ENCODE measurements around the gene EFCAB11. TPM values are rescaled to one million over a fixed set of nuclear protein-coding genes. Genes with fewer than 3 reads are reported as not detected.

Gene EFCAB11
- polyA plus RNA-seq, 1 donor (not counting 4 experiments of a cell fraction or from before 2014, with no cell fraction given) = 12.9 TPM

GRCh38 chr14:89987161-89987475, 32.6 kb upstream of the EFCAB11 start:
- Histone ChIP-seq H3K27ac (ENCODE audit: control insufficient read depth, insufficient read depth, low read length) (no peak overlapping the region), H3K9me1 (ENCODE audit: control insufficient read depth, extremely low read depth, insufficient read depth, low read length) (no peaks in the 10 kb centered on the region), H3K9ac (ENCODE audit: control insufficient read depth, extremely low read depth, insufficient read depth, low read length) (no peak overlapping the region), H3K4me2 (ENCODE audit: control insufficient read depth, extremely low read depth, insufficient read depth, low read depth, low read length) (no peak overlapping the region), H3K36me3 (ENCODE audit: control insufficient read depth in 2 of 2, extremely low read depth in 1 of 2, insufficient read depth in 2 of 2, low read length in 2 of 2) (peaks cover 8 to 15% of the 10 kb centered on the region in 2 experiments), H3K27me3 (ENCODE audit: control insufficient read depth, extremely low read depth, insufficient read depth, low read length) (no peaks in the 10 kb centered on the region), H3K4me3 (ENCODE audit: control insufficient read depth in 2 of 3, extremely low read depth in 1 of 3, insufficient read depth in 2 of 3, low read depth in 1 of 3, low read length in 3 of 3) (no peak overlapping the region), H4K20me1 (ENCODE audit: control insufficient read depth, extremely low read depth, insufficient read depth, low read length) (no peaks in the 10 kb centered on the region), H2AFZ (ENCODE audit: control insufficient read depth, low read length) (no peak overlapping the region), H3K9me3 (ENCODE audit: control insufficient read depth, low read depth, low read length) (no peaks in the 10 kb centered on the region), H3K4me1 (ENCODE audit: control insufficient read depth, extremely low read depth, insufficient read depth, low read length) (no peaks in the 10 kb centered on the region), H3K79me2 (ENCODE audit: control insufficient read depth, insufficient read depth, low read length) (no peaks in the 10 kb centered on the region)
- no peak for DNase-seq (ENCODE audit: low read depth, low spot score)
- FAIRE-seq = no peak
- dilution Hi-C loops (cut with MboI; ENCODE audit: extremely low pct_ligation_motif_present, low sequenced_read_pairs) = no loop called here
- TF ChIP-seq EZH2 (IDR thresholded peaks at IDR 0.05; ENCODE audit: low read length) = no peak
- TF ChIP-seq CTCF (optimal IDR thresholded peaks at IDR 0.05 in 1 of 3, IDR thresholded peaks at IDR 0.05 in 1 of 3, conservative IDR thresholded peaks at IDR 0.05 in 1 of 3; ENCODE audit: extremely low read depth in 1 of 3, insufficient read depth in 2 of 3, low read length in 3 of 3) = no peak

GRCh38 chr14:89986462-89987160, 32.1 kb upstream of the EFCAB11 start:
- H3K79me2 ChIP-seq (ENCODE audit: control insufficient read depth, insufficient read depth, low read length) = no peaks in the 10 kb centered on the region
- H3K36me3 ChIP-seq (ENCODE audit: control insufficient read depth in 2 of 2, extremely low read depth in 1 of 2, insufficient read depth in 2 of 2, low read length in 2 of 2) = peaks cover 8 to 14% of the 10 kb centered on the region in 2 experiments
- no peaks in the 10 kb centered on the region for H3K27me3 ChIP-seq (ENCODE audit: control insufficient read depth, extremely low read depth, insufficient read depth, low read length)
- H4K20me1 ChIP-seq (ENCODE audit: control insufficient read depth, extremely low read depth, insufficient read depth, low read length) = no peaks in the 10 kb centered on the region
- H3K9ac ChIP-seq (ENCODE audit: control insufficient read depth, extremely low read depth, insufficient read depth, low read length) = no peak overlapping the region
- no peak overlapping the region for H3K27ac ChIP-seq (ENCODE audit: control insufficient read depth, insufficient read depth, low read length)
- H3K4me3 ChIP-seq (ENCODE audit: control insufficient read depth in 2 of 3, extremely low read depth in 1 of 3, insufficient read depth in 2 of 3, low read depth in 1 of 3, low read length in 3 of 3) = no peak overlapping the region
- H2AFZ ChIP-seq (ENCODE audit: control insufficient read depth, low read length) = no peak overlapping the region
- H3K4me1 ChIP-seq (ENCODE audit: control insufficient read depth, extremely low read depth, insufficient read depth, low read length) = no peaks in the 10 kb centered on the region
- FAIRE-seq (no peak), DNase-seq (ENCODE audit: low read depth, low spot score) (no peak)
- no peaks in the 10 kb centered on the region for H3K9me1 ChIP-seq (ENCODE audit: control insufficient read depth, extremely low read depth, insufficient read depth, low read length)
- no peak for TF ChIP-seq EZH2 (IDR thresholded peaks at IDR 0.05; ENCODE audit: low read length)
- no peak for TF ChIP-seq CTCF (optimal IDR thresholded peaks at IDR 0.05 in 1 of 3, IDR thresholded peaks at IDR 0.05 in 1 of 3, conservative IDR thresholded peaks at IDR 0.05 in 1 of 3; ENCODE audit: extremely low read depth in 1 of 3, insufficient read depth in 2 of 3, low read length in 3 of 3)
- dilution Hi-C loops (cut with MboI; ENCODE audit: extremely low pct_ligation_motif_present, low sequenced_read_pairs) = no loop called here
- H3K9me3 ChIP-seq (ENCODE audit: control insufficient read depth, low read depth, low read length) = no peaks in the 10 kb centered on the region
- H3K4me2 ChIP-seq (ENCODE audit: control insufficient read depth, extremely low read depth, insufficient read depth, low read depth, low read length) = no peak overlapping the region
